Fibroblast of skin of abdomen (primary cell): ENCODE results near the gene ATXN1.

Experiments used
- DNase-seq: peaks from one replicate; pipeline ENCODE4 v3.0.0-alpha.2; 2013

ATXN1 gene

DNA sequence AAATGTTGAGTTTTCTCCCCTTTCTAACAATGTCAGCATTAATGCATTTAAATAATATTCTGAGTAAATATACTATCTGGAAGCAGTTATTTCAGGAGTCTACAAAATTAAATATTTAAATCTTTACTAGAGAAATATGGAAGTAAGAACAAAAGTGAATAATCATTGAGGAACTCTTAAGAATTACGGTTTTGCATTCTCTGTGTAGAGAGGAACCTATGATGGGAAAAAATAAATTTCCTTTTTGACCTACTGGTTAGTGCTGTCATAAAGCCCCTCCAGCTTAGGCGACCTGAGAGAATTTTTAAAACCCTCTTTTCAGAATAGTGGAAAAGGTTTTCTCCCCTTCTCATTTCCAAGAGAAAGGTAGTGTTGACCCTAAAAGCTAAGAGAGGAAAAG, 64.8 kb downstream of the ATXN1 start:
- no peak for DNase-seq

DNA sequence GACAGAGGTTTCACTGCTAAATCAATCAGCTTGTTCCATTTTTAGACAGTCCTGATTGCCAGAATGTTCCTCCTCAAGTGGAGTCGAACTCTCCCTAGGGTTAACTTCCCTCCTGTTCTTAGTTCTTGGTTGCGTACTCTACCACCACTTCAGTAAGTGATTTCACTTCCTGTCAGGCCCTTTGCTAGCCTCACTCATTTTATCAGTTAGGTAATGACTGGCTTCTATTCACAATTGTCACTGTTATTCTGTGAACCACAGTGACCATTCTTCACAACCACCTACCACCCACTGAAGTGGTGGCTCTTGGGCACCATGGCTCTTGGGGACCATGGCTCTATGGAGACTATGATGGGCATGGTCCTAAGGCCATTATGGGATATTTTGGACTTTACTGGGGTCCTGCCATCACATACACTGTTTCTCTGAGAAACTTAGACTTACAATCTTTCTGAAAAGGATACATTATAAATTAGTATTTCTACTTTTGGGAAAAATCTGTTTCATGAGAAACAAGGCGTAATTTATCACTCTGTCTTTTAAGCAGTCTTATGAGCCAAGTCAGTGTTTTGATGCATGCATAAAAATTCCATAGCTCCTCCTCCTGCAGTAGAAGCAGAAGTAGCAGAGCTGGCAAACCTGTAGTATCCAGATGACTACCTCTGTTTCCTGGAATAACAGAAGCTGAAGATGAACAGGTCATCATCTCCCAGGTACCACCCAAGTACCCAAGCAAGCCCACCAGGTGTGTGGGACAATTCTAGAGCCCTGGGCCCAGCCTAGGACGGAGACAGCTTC, 66.3 kb downstream of the ATXN1 start:
- DNase-seq, result no peak

DNA sequence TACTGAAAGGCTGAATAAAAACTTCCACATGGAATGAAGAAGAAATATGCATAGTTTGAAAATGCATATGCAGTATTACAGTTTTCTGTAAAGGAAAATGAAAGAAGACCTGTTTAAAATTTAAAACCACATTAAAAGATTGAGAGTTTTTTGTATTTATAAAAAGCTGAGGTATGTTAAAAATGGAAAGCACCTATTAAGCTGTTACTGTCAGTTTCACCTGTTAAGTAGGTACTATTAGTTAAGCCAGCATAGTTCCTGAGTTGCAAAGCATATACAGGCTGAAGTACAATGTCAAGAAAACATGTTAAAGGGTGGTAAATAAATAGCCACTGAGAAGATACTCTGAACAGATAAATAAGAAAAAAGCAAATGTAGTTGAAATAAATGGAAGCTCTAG, 69.9 kb downstream of the ATXN1 start:
- DNase-seq, result no peak

DNA sequence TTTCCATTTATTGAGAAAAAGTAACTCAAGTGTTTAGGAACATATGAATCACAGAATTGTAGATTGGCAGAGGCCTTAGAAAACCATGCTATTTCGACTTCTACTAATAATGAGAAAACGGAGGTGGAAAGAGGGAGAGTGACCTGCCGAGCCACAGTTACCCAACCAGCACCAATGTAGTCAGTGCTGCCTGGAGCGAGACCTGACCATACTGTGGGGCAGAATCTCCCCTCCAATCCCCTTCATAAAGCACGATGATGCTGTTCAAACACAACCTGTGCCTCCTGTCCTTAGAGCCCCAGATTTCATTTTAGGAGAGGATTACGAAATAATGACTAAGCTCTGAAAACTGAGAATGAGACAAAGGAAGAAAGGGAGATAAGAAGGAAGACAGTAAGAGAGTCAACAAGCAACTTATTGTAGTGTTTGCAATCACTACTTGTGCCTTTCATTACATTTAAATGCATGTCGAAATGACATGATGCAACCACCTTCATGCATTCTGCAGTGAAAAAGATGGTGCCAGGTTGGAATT, 70.6 kb downstream of the ATXN1 start:
- peak; percentile 42 for DNase-seq

DNA sequence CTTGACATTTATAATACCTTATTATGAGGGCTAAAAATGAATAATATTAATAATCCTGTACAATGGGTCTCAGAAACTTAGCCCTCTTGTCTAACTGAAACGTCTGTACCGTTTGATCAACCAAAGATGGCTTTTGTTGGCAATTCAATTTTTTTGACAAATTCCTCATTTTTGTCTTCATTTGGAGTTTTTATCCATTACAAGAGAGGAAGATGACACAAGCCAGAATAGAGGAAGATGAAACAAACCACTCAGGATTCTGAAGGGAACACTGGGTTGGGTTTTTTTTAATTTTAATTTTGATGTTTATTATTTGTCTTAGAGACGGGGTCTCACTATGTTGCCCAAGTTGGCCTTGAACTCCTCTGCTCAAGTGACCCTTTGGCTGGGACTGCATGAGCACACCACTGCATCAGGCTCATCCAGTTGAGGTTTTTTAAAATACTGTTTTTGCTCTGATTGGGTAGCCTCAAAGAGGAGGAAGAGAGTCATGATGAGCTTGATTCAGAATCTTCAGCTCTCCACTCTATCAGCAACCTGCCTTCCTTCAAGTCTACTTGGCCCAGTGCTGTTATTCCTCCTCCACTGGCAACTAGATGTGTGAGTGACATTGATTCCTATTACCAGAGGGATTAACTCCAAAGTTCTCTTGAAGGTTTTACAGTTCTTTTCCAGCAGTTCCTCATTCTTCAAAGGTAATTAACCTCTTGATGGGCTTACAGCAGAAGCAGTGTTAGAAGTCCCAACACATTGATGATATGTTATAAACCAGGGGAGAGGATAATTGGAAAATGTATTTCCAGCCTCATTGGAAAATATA, 71.3 kb downstream of the ATXN1 start:
- no peak for DNase-seq

DNA sequence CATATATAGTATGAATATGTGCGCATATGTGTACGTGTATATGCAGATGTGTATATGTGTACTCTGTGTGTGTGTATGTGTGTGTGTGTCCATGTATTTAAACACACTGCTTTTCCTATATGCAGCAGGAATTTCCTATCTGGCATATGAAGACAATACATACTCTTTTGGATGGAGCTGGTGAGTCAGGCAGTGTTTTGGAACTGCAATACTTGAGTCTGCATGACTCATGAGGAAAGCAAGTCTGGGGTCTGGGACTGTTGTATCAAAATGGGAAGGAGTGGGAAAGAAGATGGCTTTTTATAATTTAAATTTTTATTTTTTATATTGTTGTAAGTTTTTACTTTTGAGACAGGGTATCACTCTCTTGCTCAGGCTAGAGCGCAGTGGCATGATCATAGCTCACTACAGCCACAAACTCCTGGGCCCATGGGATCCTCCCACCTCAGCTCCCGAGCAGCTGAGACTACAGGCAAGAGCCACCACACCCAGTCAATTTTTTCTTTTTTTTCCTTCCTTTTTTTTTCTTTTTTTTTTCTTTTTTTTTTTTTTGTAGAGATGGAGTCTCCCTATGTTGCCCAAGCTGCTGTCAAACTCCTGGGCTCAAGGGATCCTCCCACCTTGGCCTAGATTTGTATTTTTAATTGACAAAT, 72.2 kb downstream of the ATXN1 start:
- peak; percentile 92 for DNase-seq

DNA sequence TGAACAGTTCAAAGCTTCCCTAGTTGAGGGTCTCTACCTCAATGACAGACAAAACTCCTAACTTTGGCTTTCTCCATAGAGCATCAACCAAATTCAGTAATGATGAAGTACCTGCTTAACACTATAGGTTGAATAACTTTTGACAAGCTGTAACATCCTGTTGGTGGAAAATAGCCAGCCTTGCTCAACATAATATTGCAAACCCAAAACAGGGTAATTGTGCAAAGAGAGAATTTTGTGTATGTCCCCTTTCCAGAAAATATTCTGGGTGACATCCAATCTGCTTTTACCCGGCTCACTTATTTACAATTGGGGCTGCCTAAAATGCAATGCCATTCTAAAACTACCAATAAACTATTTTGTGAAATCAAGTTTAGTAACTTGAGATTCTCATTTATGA, 72.8 kb downstream of the ATXN1 start:
- DNase-seq, result no peak

DNA sequence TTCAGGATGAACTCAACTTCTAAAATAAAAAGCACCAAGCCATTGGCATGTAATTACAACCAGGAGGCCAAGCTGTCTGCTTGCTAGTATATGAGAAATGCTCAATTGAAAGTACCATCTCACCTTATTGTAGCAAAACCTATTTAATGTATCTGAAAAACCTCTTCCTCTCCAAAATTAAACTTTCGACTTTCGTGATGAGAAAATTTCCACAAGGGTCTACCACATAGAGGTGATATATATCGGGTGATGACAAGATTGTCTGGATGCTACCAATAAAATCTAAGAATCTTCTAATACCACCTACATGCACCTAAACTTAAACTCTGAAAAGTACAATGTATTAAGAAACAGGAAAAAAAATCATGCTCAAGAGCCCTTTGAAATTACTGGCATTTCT, 74.2 kb downstream of the ATXN1 start:
- DNase-seq, result no peak

DNA sequence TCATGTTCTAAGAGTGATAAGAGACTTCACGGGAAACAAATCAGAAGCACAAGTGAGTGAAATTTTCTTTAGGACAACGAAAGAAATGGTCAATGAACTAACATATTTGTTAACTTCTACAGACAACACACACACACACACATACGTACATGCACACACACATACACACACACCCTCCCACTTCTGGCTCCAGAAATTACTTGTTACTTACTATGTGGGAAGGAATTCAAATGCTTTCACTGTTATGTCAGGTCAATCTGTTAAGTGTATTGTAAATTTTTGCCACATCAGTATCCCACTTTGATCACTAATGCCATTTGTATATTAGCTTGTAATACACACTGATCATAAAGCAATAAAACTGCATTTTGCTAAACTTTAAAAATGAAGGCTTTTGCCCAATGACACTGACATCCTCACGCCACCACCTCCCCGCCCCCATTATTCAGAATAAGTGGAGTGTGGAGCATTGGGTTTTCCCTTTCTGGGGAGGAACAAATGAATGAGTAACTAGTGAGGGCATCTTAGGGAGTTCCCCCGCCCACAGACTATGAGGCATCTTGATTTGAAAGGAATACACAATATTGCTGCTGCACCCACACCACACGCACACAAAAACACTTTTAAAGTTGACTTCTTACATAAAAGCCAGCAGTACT, 76.2 kb downstream of the ATXN1 start:
- peak; percentile 75 for DNase-seq

DNA sequence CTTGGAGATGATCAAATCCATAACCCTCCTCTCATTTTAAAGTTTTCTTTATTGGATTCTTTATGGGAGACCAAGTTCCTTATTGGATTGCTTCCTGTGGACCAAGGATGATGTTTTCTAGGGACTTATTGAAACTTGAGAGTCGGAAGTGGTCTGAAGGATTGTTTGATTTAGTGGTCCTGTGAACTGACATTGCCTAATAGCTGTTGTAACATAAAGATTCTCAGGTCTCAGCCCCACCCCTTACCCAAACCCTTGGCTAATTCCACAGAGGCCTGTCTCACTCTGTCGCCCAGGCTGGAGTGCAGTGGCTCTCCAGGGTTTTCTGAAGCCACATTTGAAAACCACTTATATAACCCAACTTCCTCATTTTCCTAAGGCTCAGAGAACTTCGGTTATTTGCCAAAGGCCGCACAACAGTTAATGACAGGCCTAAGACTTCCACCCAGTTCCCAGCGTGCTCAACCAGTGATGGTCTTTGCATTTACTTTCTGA, 77.0 kb downstream of the ATXN1 start:
- DNase-seq, result peak; percentile 31

DNA sequence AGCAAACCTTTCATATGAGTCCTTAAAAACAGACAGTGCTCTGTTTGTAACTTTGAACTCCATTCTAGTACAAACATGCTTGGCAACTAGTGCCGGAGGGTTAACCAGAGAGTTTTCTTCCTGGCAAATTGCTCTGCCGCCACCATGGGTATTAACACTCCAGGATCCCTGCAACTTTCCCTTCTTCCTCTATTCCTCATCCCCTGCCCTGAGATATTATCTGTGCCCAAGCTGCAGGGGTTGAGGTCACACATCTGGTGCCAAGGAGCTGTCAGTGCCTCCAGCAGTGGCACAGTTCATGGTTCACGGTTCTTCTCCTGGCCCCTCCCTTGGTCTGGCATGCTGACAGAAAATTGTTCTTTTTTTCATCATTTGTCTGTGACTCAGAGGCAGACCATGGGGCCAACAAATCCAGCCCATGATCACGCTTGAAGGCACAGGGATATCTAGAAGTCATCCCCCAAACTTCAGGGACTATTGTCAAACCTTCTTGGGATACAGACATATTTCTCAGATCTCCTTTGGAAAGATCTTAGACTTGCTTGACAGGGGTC, 77.5 kb downstream of the ATXN1 start:
- peak; percentile 79 for DNase-seq

DNA sequence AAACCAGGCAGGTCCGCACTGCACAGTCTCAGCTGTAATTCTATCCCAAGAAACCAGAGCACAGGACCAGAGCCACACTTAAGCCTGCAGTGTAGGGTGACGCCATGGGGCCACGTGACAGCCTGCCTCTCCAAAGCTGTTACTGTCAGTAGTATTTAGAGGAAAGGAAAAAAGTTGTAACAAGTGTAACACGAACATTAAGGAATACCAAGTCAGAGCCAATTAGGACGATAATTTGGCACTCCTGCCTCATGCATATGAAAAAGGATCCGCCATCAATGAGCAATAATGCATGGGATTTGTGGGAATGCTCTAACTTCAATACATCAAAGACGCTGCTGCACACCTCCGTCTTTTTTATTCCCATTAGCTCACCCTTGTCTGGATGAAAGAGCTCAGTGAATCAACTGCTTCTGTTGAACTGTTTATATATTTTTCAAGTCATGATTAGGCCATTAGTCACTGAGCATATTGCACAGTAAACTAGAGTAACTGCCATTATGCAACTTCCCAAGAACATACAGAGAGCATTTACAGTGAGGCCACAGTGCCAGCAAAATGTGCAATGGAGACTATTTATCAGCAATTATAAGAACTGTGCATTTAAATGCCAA, 79.9 kb downstream of the ATXN1 start:
- peak; percentile 91 for DNase-seq

DNA sequence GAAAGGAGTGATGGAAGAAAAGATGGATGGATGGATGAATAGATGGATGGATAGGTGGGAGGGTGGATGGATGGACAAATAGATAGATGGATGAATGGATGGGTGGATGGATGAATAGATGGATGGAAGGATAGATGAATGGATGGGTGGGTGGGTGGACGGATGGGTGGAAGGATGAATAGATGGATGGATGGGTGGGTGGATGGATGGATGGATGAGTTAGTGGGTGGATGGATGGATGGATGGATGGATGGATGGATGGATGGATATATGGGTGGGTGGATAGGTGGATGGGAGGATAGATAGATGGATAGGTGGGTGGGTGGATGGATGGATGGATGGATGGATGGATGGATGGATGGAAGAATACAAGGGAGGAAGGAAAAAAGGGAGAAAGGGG, 82.2 kb downstream of the ATXN1 start:
- DNase-seq, result no peak

DNA sequence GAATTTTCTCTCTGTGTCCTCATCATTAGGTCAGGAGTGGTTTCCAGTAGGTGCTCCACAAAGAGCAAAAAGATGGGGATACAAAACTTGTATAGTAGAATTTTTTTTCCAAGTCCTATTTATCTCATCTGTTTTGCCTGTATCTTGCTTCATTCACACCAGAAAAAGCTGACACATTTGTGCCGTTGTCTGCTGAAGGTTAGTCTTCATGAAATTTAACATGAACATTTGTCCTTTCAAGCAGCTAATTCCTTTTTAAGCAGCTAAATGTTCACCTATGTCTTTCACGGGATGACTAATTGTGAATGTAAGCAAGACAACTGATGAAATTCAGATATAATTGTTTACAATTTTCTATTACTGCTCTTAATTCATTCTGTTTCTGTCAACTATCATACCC, 83.8 kb downstream of the ATXN1 start:
- DNase-seq, result no peak

DNA sequence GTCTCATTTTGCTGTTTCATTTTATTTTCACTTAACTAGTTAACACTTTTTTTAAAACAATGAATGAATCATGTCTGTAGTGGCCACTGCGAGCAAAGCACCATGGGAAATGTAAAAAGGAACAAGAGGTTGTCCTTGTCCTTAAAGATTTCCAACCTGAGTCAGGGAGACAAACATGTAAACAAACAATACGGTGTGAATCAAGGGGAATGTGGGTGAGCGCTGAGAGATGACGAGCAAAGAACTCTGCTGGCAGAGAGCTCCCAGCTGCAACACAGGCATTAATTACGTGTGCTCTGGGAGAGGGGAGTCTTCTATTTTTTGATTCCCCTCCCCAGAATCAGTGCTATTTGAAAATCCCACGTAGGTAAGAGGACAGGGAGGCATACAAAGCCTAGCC, 84.3 kb downstream of the ATXN1 start:
- peak; percentile 31 for DNase-seq

DNA sequence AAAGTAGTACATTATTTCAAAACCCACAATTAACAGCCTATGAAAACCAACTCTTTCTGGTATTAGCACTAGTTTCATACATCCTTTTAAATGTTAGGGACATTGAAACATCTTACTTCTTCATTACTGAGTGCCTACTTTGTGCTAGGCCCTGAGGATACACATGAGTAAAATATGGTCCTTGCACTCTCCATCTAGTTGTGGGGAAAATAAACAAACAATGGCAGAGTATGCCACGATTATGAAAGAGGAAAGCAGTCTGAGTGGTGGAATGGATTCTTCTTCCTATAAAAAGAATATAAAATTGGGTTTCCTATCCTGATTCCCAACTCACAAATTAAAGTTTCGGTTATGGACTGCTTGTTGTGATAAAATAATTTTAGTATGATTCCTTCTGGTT, 84.9 kb downstream of the ATXN1 start:
- no peak for DNase-seq

DNA sequence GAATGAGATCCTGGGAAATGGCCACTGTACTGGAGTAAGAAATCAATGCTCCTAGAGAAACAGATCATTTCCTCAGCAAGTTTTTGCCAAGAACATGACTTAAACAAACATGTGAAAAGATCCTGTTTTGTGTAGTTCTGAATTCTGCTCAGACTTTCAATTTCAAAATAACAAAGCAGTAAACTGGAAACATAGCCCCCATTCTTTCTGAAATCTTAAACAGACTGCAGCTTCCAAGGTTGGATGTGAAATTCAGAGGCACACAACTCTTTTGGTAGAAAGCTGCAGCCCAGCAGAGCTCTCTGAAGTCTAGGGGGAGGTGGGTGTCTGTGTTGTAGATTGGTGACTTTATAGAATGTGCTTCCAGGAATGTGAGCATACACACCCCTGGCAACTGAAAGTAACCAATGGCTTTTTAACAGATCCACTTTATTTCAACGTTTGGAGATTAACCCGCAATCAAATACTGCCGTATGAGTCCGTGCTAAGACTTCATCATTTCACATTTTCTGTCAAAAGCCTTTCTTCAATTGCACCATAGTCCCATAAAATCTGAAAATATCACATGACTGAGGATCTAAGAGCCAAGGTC, 86.4 kb downstream of the ATXN1 start:
- DNase-seq, result peak; percentile 74

DNA sequence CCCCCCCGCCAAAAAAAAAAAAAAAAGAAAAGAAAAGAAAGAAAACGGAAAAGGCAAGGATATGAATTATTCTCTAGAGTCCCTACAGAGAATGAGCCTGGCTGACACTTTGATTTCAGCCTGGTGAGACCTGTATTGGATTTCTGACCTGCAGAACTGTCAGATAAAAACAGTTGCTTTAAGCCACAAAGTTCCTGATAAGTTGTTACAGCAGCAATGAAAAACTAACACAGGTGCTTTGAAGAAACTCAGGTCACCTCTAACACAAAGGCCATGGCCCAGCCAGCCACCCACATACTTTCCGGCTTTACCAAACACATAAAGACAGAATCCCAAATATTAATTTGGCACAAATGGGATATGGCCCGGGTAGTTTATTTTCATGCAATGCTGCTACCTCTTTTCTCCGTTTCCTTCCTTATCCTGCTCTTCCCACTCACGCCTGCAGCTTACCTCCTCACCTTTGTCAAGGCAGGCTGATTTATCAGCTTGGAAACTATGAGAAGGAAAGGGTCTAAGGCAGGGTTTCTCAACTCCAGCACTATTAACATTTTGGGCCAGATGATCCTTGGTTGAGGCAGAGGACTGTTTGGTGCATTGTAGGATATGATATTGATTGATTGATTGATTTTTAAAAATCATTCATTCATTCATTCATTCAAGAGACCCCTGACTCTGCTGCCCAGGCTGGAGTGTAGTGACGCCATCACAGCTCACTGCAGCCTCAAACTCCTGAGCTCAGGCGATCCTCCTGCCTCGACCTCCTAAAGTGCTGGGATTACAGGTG, 88.1 kb downstream of the ATXN1 start:
- DNase-seq, result no peak

DNA sequence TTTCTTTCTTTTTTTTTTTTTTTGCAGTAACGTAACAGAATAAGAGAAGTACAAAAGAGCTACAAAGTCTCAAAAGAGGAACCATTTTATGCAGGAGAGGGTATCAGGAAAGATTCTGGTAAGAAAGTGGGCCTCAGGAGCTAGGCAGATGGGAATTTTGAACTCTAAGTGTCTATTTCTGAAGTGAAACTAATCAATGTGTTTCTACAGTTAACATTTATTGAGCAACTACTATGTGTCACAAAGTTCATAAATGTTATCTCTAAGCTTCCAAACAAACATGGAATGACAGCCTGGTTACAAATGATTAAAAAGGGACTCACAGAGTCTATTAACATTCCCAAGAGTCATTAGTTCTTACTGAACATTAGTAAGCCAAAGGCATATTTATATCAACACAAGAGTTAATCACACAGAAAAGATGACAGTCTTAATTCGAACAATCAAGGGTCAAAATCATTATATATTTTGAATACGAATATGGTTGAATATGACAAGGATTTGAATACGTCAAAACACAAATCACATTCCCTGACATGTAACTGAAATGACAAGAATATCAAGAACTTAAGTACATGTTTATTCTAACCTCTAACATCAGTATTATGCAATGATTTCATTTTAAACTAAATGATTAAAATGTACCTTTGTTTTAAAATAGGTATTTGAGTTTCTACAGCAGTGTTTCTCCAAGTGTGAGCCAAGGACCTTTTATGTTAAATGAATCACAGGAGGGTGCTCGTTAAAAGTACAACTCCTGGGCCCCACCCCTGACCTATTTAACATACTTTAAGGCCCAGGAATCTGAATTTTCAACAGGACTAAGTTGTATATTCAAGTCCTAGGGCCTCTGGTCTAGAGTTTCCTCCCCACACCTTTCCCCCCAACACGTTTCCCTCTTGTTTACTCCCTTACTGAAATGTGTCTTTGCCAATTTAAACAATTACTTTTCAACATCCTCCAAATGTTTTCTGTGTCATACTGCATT, 89.7 kb downstream of the ATXN1 start:
- DNase-seq, result no peak
